H9 (cell line): ENCODE measurements around the gene NPIPA1. TPM values are rescaled to one million over a fixed set of nuclear protein-coding genes. Genes with fewer than 3 reads are reported as not detected.
A peak's percentile ranks its signal among the peaks of the same experiment; 100 is the strongest.
"Not testable (repeated sequence)": the region's sequence is repeated elsewhere in the genome, so short reads cannot be mapped to it uniquely, and the experiment has no call there.

Source experiments
- DNase-seq: peaks from one replicate; pipeline ENCODE4 v3.0.0-alpha.2; 2017
- H2AFZ ChIP-seq: one replicate; pipeline ENCODE4 v1.6.1; 2013; ENCODE audit warnings: mild to moderate bottlenecking, low read length, control low read depth, moderate library complexity
- H2AK5ac ChIP-seq: 2 replicates; pipeline ENCODE4 v1.6.1; 2013; ENCODE audit warnings: low read length, control low read depth, mixed read lengths; ENCODE audit not compliant: insufficient read length
- H2BK120ac ChIP-seq: one replicate; pipeline ENCODE4 v1.6.1; 2013; ENCODE audit warnings: low read depth, mild to moderate bottlenecking, low read length, control low read depth, inconsistent platforms; ENCODE audit not compliant: poor library complexity, severe bottlenecking
- H2BK12ac ChIP-seq: 2 replicates; pipeline ENCODE4 v1.6.1; 2013; ENCODE audit warnings: low read length, control low read depth, mixed read lengths, low read depth; ENCODE audit not compliant: insufficient read length
- H2BK15ac ChIP-seq: 2 replicates; pipeline ENCODE4 v1.6.1; 2013; ENCODE audit warnings: low read depth, low read length, control low read depth
- H2BK20ac ChIP-seq: one replicate; pipeline ENCODE4 v1.6.1; 2013; ENCODE audit warnings: low read depth, mild to moderate bottlenecking, low read length, control low read depth, inconsistent platforms; ENCODE audit not compliant: poor library complexity, severe bottlenecking
- H2BK5ac ChIP-seq: 2 replicates; pipeline ENCODE4 v1.6.1; 2013; ENCODE audit warnings: low read length, control low read depth, mixed read lengths; ENCODE audit not compliant: insufficient read length
- H3K14ac ChIP-seq: 2 replicates; pipeline ENCODE4 v1.6.1; 2013; ENCODE audit warnings: low read length, control low read depth; ENCODE audit not compliant: insufficient read depth
- H3K18ac ChIP-seq: 2 replicates; pipeline ENCODE4 v1.6.1; 2013; ENCODE audit warnings: low read depth, mild to moderate bottlenecking, mixed read lengths, low read length, control low read depth; ENCODE audit not compliant: insufficient read length
- H3K23ac ChIP-seq: 2 replicates; pipeline ENCODE4 v1.6.1; 2013; ENCODE audit warnings: low read length, control low read depth, mixed read lengths, low read depth; ENCODE audit not compliant: insufficient read length
- H3K23me2 ChIP-seq: 2 replicates; pipeline ENCODE4 v1.6.1; 2013; ENCODE audit warnings: low read depth, mild to moderate bottlenecking, mixed read lengths, low read length, control low read depth; ENCODE audit not compliant: insufficient read length, poor library complexity, severe bottlenecking
- H3K27ac ChIP-seq: 2 replicates; pipeline ENCODE4 v1.5.1; 2013; ENCODE audit warnings: low read length, control low read depth, mixed read lengths, low read depth; ENCODE audit not compliant: insufficient read length
- H3K27me3 ChIP-seq: 2 replicates; pipeline ENCODE4 v1.6.1; 2013; ENCODE audit warnings: low read length, control low read depth, inconsistent platforms; ENCODE audit not compliant: insufficient read depth
- H3K4ac ChIP-seq: 2 replicates; pipeline ENCODE4 v1.6.1; 2013; ENCODE audit warnings: low read depth, mild to moderate bottlenecking, control low read depth, inconsistent platforms, low read length, moderate library complexity
- H3K4me1 ChIP-seq: 2 replicates; pipeline ENCODE4 v1.6.1; 2013; ENCODE audit warnings: low read length, control low read depth, inconsistent platforms; ENCODE audit not compliant: insufficient read depth
- H3K4me2 ChIP-seq: 2 replicates; pipeline ENCODE4 v1.6.1; 2013; ENCODE audit warnings: low read length, control low read depth, mixed read lengths; ENCODE audit not compliant: insufficient read length, insufficient read depth
- H3K56ac ChIP-seq: 2 replicates; pipeline ENCODE4 v1.6.1; 2013; ENCODE audit warnings: low read depth, mild to moderate bottlenecking, mixed read lengths, low read length, control low read depth; ENCODE audit not compliant: insufficient read length
- H3K79me1 ChIP-seq: 2 replicates; pipeline ENCODE4 v1.6.1; 2013; ENCODE audit warnings: low read depth, mild to moderate bottlenecking, moderate library complexity, low read length, control low read depth, inconsistent platforms; ENCODE audit not compliant: insufficient read depth, poor library complexity, severe bottlenecking
- H3K79me2 ChIP-seq: 2 replicates; pipeline ENCODE4 v1.6.1; 2013; ENCODE audit warnings: low read length, control low read depth, inconsistent platforms; ENCODE audit not compliant: insufficient read depth
- H3K9ac ChIP-seq: 2 replicates; pipeline ENCODE4 v1.6.1; 2013; ENCODE audit warnings: low read length, control low read depth, mixed read lengths; ENCODE audit not compliant: insufficient read length; ENCODE audit errors: extremely low read depth
- H3K9me3 ChIP-seq: one replicate; pipeline ENCODE4 v1.6.1; 2013; ENCODE audit warnings: low read depth, low read length, inconsistent platforms; ENCODE audit not compliant: control insufficient read depth
- H3T11ph ChIP-seq: one replicate; pipeline ENCODE4 v1.6.1; 2013; ENCODE audit warnings: mild to moderate bottlenecking, low read length, control low read depth, inconsistent platforms
- H4K20me1 ChIP-seq: one replicate; pipeline ENCODE4 v1.6.1; 2013; ENCODE audit not compliant: control insufficient read depth, insufficient read length, insufficient read depth
- H4K5ac ChIP-seq: 2 replicates; pipeline ENCODE4 v1.6.1; 2013; ENCODE audit warnings: low read depth, mild to moderate bottlenecking, mixed read lengths, low read length, control low read depth; ENCODE audit not compliant: insufficient read length
- H4K8ac ChIP-seq: replicated peaks from 2 replicates; pipeline ENCODE4 v1.6.1; 2013; ENCODE audit warnings: low read length, control low read depth, mixed read lengths, low read depth; ENCODE audit not compliant: insufficient read length
- H4K91ac ChIP-seq: 2 replicates; pipeline ENCODE4 v1.6.1; 2013; ENCODE audit warnings: low read depth, mild to moderate bottlenecking, moderate library complexity, mixed read lengths, low read length, control low read depth; ENCODE audit not compliant: insufficient read length
- H3K27ac Mint-ChIP-seq, 3 experiments: 2 replicates in 2 of 3; 3 replicates in 1 of 3; pipeline ENCODE4 v1.8.0; 2020 to 2021; ENCODE audit warnings: mixed read lengths in 3 of 3, mild to moderate bottlenecking in 1 of 3, moderate library complexity in 1 of 3
- H3K27me3 Mint-ChIP-seq: 2 replicates; pipeline ENCODE4 v1.8.0; 2021; ENCODE audit warnings: low read depth, mild to moderate bottlenecking, moderate library complexity, mixed read lengths
- H3K36me3 Mint-ChIP-seq, 3 experiments: 2 replicates in 2 of 3; 3 replicates in 1 of 3; pipeline ENCODE4 v1.8.0; 2020 to 2021; ENCODE audit warnings: low read depth in 3 of 3, mixed read lengths in 3 of 3; ENCODE audit not compliant: insufficient read depth in 1 of 3
- H3K4me1 Mint-ChIP-seq, 2 experiments: 2 replicates each; pipeline ENCODE4 v1.8.0; 2020; ENCODE audit warnings: mixed read lengths in 2 of 2
- H3K4me3 Mint-ChIP-seq, 2 experiments: 2 replicates in 1 of 2; 3 replicates in 1 of 2; pipeline ENCODE4 v1.8.0; 2020 to 2021; ENCODE audit warnings: mild to moderate bottlenecking in 2 of 2, mixed read lengths in 2 of 2, moderate library complexity in 1 of 2
- H3K9me3 Mint-ChIP-seq, 2 experiments: 2 replicates in 1 of 2; 3 replicates in 1 of 2; pipeline ENCODE4 v1.8.0; 2020; ENCODE audit warnings: mild to moderate bottlenecking in 2 of 2, mixed read lengths in 2 of 2, moderate library complexity in 1 of 2
- WGBS: extraction: QIAGEN DNeasy Blood & Tissue Kit; methylation state at CpG from one replicate; pipeline ENCODE4 v1.1.7; 2013; ENCODE audit warnings: missing lambda C conversion rate, low lambda C conversion rate, mixed read lengths; ENCODE audit not compliant: insufficient read length; ENCODE audit errors: extremely low coverage; 5-methylcytosine and 5-hydroxymethylcytosine counted together
- total RNA-seq: library from RNA; stranded (reverse); gene quantifications from 2 replicates; pipeline ENCODE4 v1.2.1, GENCODE V29; 2021

NPIPA1 gene
- total RNA-seq, 1 experiment from 2014 or later: 130 TPM

DNA sequence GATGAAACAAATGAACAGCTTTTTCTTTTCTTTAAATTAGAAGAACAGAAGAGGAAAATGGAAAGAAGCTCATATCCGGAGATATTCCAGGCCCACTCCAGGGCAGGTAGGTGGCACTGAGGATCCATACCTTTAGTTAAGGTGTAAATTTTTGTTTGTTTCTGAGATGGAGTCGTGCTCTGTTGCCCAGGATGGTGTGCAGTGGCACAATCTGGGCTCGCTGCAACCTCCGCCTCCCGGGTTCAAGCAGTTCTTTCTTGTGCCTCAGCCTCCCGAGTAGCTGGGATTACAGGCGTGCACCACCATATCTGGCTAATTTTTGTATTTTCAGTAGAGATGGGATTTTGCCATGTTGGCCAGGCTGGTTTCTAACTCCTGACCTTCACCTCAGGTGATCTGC is 61.1 kb downstream of the NPIPA1 start:
- DNase-seq, H2BK120ac ChIP-seq, H3K9ac ChIP-seq, H3K4me1 ChIP-seq, H3K27ac Mint-ChIP-seq, H2BK12ac ChIP-seq, H3K4me3 Mint-ChIP-seq, H2AFZ ChIP-seq, H3K27me3 Mint-ChIP-seq, H3K79me2 ChIP-seq, H2AK5ac ChIP-seq, H4K20me1 ChIP-seq, H2BK5ac ChIP-seq, H3T11ph ChIP-seq, H3K4me2 ChIP-seq, H3K9me3 ChIP-seq, H3K4me1 Mint-ChIP-seq, H4K5ac ChIP-seq, H3K23me2 ChIP-seq, H3K4ac ChIP-seq, H3K27me3 ChIP-seq, H3K18ac ChIP-seq, H3K23ac ChIP-seq, H3K14ac ChIP-seq, H2BK20ac ChIP-seq, H4K8ac ChIP-seq, H3K56ac ChIP-seq, H3K79me1 ChIP-seq, H4K91ac ChIP-seq, H3K27ac ChIP-seq, H2BK15ac ChIP-seq, H3K9me3 Mint-ChIP-seq: not testable (repeated sequence)
- WGBS: no CpG with 5 or more reads among the region's 7 CpGs
- H3K36me3 Mint-ChIP-seq: peaks cover 1 to 22% (median 16%) of the 10 kb centered on the region in 3 experiments; a peak in 6 of 7 replicates

DNA sequence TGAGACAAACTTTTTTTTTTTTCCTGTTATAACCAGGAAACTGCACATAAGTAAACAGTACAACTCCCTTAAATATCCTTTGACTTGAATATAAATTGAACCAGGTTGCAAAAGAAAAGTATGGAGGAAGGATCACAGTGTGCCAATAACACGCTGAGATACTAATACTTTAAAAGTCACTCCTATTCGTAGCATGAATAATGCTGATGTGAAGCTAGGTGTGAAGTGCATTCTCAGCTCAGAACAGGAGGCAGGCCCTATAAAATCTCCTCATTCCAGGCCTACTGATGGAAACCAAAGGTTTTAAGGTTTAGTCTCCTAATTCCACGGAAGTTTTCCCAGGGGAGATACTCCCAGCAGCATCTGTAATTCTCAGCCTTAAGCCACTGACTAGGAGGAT is 62.6 kb downstream of the NPIPA1 start:
- H4K8ac ChIP-seq, H4K91ac ChIP-seq, H2BK120ac ChIP-seq, H3K9me3 ChIP-seq, H3K79me2 ChIP-seq, H3K4ac ChIP-seq, H3K4me1 Mint-ChIP-seq, H3K18ac ChIP-seq, H4K20me1 ChIP-seq, H2BK5ac ChIP-seq, H3K23ac ChIP-seq, H3K79me1 ChIP-seq, H3K4me3 Mint-ChIP-seq, H3T11ph ChIP-seq, H2AFZ ChIP-seq, H3K23me2 ChIP-seq, H3K9me3 Mint-ChIP-seq, DNase-seq, H3K27me3 Mint-ChIP-seq, H2BK12ac ChIP-seq, H4K5ac ChIP-seq, H3K4me1 ChIP-seq, H3K27me3 ChIP-seq, H3K14ac ChIP-seq, H2BK20ac ChIP-seq, H3K9ac ChIP-seq, H3K27ac ChIP-seq, H3K4me2 ChIP-seq, H2AK5ac ChIP-seq, H3K56ac ChIP-seq, H2BK15ac ChIP-seq: not testable (repeated sequence)
- Mint-ChIP-seq H3K27ac (peak overlapping the region in 1 of 3 experiments; percentile 88; a peak in 2 of 7 replicates), H3K36me3 (peaks cover 3 to 28% (median 25%) of the 10 kb centered on the region in 3 experiments; a peak in 5 of 7 replicates)
- no CpG with 5 or more reads among the region's 3 CpGs for WGBS
